MM.1S (cell line): Measurements from ENCODE around the gene COL4A3.

Experiments
- DNase-seq: peaks from one replicate; pipeline ENCODE4 v3.0.0-alpha.2; 2015
- H2AFZ ChIP-seq: fragments of 300-600 bp; sonication (generic); 2 replicates; pipeline ENCODE4 v1.6.0; 2016; ENCODE audit warnings: antibody characterized with exemption, low read length
- H3F3A ChIP-seq: fragments of 300-600 bp; sonication (generic); 2 replicates; pipeline ENCODE4 v1.6.1; 2016; ENCODE audit warnings: mild to moderate bottlenecking, antibody characterized with exemption, low read length, moderate library complexity, mixed read lengths; ENCODE audit not compliant: insufficient read depth
- H3K27ac ChIP-seq: fragments of 300-600 bp; sonication (generic); 2 replicates; pipeline ENCODE4 v1.5.1; 2016; ENCODE audit warnings: mild to moderate bottlenecking, low read length
- H3K27me3 ChIP-seq: fragments of 300-600 bp; sonication (generic); replicated peaks from 2 replicates; pipeline ENCODE4 v1.6.0; 2016; ENCODE audit warnings: low read length; ENCODE audit not compliant: insufficient read depth
- H3K36me3 ChIP-seq: fragments of 300-600 bp; sonication (generic); replicated peaks from 2 replicates; pipeline ENCODE4 v1.6.1; 2016; ENCODE audit warnings: mild to moderate bottlenecking, low read length, mixed read lengths; ENCODE audit not compliant: insufficient read depth
- H3K4me1 ChIP-seq: fragments of 300-600 bp; sonication (generic); 2 replicates; pipeline ENCODE4 v1.6.1; 2016; ENCODE audit warnings: low read length, mixed read lengths
- H3K4me2 ChIP-seq: fragments of 300-600 bp; sonication (generic); 2 replicates; pipeline ENCODE4 v1.6.0; 2016; ENCODE audit warnings: low read depth, low read length
- H3K4me3 ChIP-seq: fragments of 300-600 bp; sonication (generic); 2 replicates; pipeline ENCODE4 v1.5.1; 2016; ENCODE audit warnings: low read length, mixed read lengths
- H3K79me2 ChIP-seq: fragments of 300-600 bp; sonication (generic); 2 replicates; pipeline ENCODE4 v1.6.1; 2016; ENCODE audit warnings: mixed run types, low read length, mixed read lengths
- H3K9ac ChIP-seq: fragments of 300-600 bp; sonication (generic); 2 replicates; pipeline ENCODE4 v1.6.1; 2016; ENCODE audit warnings: low read length, mixed read lengths
- H3K9me2 ChIP-seq: fragments of 300-600 bp; sonication (generic); replicated peaks from 2 replicates; pipeline ENCODE4 v1.6.1; 2016; ENCODE audit warnings: mild to moderate bottlenecking, low read length, mixed read lengths; ENCODE audit not compliant: insufficient read depth
- H3K9me3 ChIP-seq: fragments of 300-600 bp; sonication (generic); replicated peaks from 2 replicates; pipeline ENCODE4 v1.6.1; 2016; ENCODE audit warnings: mild to moderate bottlenecking, low read length, mixed read lengths; ENCODE audit not compliant: insufficient read depth
- H4K20me1 ChIP-seq: fragments of 300-600 bp; sonication (generic); 2 replicates; pipeline ENCODE4 v1.6.1; 2016; ENCODE audit warnings: mild to moderate bottlenecking, low read length, moderate library complexity, mixed read lengths; ENCODE audit not compliant: insufficient read depth
- EZH2 ChIP-seq: fragments of 300-600 bp; sonication (generic); optimal IDR thresholded peaks from 2 replicates; pipeline ENCODE3; 2017; ENCODE audit warnings: low read depth, mild to moderate bottlenecking, antibody characterized with exemption, low read length, mixed read lengths
- EZH2phosphoT487 ChIP-seq: fragments of 300-600 bp; sonication (generic); IDR thresholded peaks from 2 replicates; pipeline ENCODE4 v1.6.1; 2018; ENCODE audit warnings: antibody characterized with exemption, low read length
- TF ChIP-seq, protein P1 (sequence below): fragments of 300-600 bp; sonication (generic); IDR thresholded peaks from 2 replicates; pipeline ENCODE4 v1.5.1; 2016; ENCODE audit warnings: antibody characterized with exemption, low read length, mixed read lengths

COL4A3 gene

DNA sequence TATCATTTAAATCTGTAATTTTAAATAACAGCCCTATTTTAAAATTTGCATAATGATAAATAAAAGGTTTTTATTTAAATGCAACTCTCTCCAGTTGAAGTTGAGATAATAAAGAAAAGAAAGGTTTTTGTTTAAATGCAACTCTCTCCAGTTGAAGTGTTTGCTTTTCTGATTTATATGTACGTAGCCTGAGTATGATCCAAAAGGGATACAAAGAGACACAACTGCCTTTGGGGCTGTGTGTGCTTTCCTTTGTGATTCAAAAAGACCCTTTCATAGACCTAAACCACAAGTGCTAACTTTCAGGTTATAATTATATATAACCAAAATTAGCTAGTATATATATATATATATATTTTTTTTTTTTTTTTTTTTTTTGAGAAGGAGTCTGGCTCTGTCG is 84.5 kb downstream of the COL4A3 start:
- H3K4me2 ChIP-seq, result no peak overlapping the region
- H3K9ac ChIP-seq, result no peak overlapping the region
- H3K4me3 ChIP-seq, result no peak overlapping the region
- no peaks in the 10 kb centered on the region for H3K9me2 ChIP-seq
- no peaks in the 10 kb centered on the region for H3F3A ChIP-seq
- no peaks in the 10 kb centered on the region for H3K79me2 ChIP-seq
- no peaks in the 10 kb centered on the region for H3K4me1 ChIP-seq
- TF ChIP-seq, protein P1, sequence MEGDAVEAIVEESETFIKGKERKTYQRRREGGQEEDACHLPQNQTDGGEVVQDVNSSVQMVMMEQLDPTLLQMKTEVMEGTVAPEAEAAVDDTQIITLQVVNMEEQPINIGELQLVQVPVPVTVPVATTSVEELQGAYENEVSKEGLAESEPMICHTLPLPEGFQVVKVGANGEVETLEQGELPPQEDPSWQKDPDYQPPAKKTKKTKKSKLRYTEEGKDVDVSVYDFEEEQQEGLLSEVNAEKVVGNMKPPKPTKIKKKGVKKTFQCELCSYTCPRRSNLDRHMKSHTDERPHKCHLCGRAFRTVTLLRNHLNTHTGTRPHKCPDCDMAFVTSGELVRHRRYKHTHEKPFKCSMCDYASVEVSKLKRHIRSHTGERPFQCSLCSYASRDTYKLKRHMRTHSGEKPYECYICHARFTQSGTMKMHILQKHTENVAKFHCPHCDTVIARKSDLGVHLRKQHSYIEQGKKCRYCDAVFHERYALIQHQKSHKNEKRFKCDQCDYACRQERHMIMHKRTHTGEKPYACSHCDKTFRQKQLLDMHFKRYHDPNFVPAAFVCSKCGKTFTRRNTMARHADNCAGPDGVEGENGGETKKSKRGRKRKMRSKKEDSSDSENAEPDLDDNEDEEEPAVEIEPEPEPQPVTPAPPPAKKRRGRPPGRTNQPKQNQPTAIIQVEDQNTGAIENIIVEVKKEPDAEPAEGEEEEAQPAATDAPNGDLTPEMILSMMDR, result no peak
- no peak for TF ChIP-seq EZH2phosphoT487
- TF ChIP-seq EZH2, result no peak
- H3K27me3 ChIP-seq, result no peaks in the 10 kb centered on the region
- no peak overlapping the region for H2AFZ ChIP-seq
- no peaks in the 10 kb centered on the region for H4K20me1 ChIP-seq
- H3K36me3 ChIP-seq, result no peaks in the 10 kb centered on the region
- DNase-seq, result no peak
- H3K9me3 ChIP-seq, result no peaks in the 10 kb centered on the region
- H3K27ac ChIP-seq, result no peak overlapping the region

DNA sequence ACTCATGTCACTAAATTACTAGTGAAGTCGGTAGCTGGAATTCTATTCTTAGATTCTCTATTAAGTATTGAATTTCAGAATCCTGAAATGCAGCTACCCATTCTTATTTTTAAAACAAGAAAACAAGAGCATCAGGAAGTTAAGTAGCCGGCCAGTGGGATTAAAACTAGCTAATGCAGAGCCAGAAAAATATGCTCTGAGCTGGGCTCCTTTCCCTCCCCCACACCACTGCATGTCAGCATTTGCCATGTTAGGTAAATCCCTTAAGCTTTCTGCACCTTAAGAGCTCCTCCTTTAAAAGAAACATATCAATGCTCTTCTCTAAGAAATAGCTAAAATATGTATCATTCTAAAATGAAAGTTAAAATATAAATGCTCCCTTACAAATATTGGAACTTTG is 88.4 kb downstream of the COL4A3 start:
- no peak overlapping the region for H2AFZ ChIP-seq
- no peak for TF ChIP-seq EZH2phosphoT487
- TF ChIP-seq EZH2, result no peak
- TF ChIP-seq, protein P1, result no peak
- no peaks in the 10 kb centered on the region for H3K9me3 ChIP-seq
- no peaks in the 10 kb centered on the region for H3K9me2 ChIP-seq
- H3K4me1 ChIP-seq, result no peaks in the 10 kb centered on the region
- H3K36me3 ChIP-seq, result no peaks in the 10 kb centered on the region
- H3K4me3 ChIP-seq, result no peak overlapping the region
- no peaks in the 10 kb centered on the region for H3K27me3 ChIP-seq
- H3K9ac ChIP-seq, result no peak overlapping the region
- no peak overlapping the region for H3K4me2 ChIP-seq
- no peak overlapping the region for H3K27ac ChIP-seq
- H3K79me2 ChIP-seq, result no peaks in the 10 kb centered on the region
- no peaks in the 10 kb centered on the region for H4K20me1 ChIP-seq
- DNase-seq, result no peak
- no peaks in the 10 kb centered on the region for H3F3A ChIP-seq

DNA sequence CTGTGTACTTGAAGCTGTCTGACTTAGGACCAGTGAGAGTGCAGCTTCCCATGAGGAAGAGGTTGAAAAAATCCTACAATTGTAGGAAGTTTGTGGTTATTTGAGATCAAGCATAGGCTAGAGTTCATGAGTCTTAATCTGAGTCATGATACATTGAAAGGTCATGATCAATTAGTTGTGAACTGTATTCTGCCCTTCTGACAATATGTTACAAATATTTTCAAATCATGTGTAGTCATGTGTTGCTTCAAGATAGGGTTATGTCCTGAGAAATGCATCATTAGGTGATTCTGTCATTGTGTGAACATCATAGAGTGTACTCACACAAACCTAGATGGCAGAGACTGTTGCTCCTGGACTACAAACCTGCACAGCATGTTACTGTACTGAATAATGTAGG is 92.2 kb downstream of the COL4A3 start:
- H3K9me2 ChIP-seq, result no peaks in the 10 kb centered on the region
- H4K20me1 ChIP-seq, result no peaks in the 10 kb centered on the region
- no peak for TF ChIP-seq EZH2phosphoT487
- TF ChIP-seq, protein P1, result no peak
- no peak for TF ChIP-seq EZH2

More for the DNA sequence above, 92.2 kb downstream of the COL4A3 start:
- Histone ChIP-seq H3K27me3 (no peaks in the 10 kb centered on the region), H3F3A (no peaks in the 10 kb centered on the region), H2AFZ (no peak overlapping the region), H3K4me1 (no peaks in the 10 kb centered on the region), H3K79me2 (no peaks in the 10 kb centered on the region), H3K4me2 (no peak overlapping the region), H3K4me3 (no peak overlapping the region), H3K27ac (no peak overlapping the region), H3K9me3 (no peaks in the 10 kb centered on the region), H3K36me3 (no peaks in the 10 kb centered on the region), H3K9ac (no peak overlapping the region)
- DNase-seq, result no peak
